Panc1 (cell line): Measurements from ENCODE around the gene PPM1D. TPM values are rescaled to one million over a fixed set of nuclear protein-coding genes. Genes with fewer than 3 reads are reported as not detected.
"Not testable (repeated sequence)": the region's sequence is repeated elsewhere in the genome, so short reads cannot be mapped to it uniquely, and the experiment has no call there.

Experiments used
- ATAC-seq: fragments of 200-7000 bp; cut with Tn5 transposase; 2 replicates; pipeline ENCODE4 v1.9.1; 2020; ENCODE audit warnings: mild to moderate bottlenecking, moderate library complexity
- BruUV-seq: library from RNA; stranded (reverse); fragments of 400-500 nt; replicated peaks from 2 replicates; lab custom pipeline; 2021; lab: Mats Ljungman, UMichigan
- CTCF ChIA-PET: fragments of 300-600 bp; sonication (Branson Sonifier 250); formaldehyde crosslinking; loops from one replicate; lab custom pipeline; 2022; ENCODE audit warnings: antibody characterized with exemption; lab: Charles Lee
- POLR2A ChIA-PET: fragments of 300-600 bp; sonication (Branson Sonifier 250); formaldehyde crosslinking; loops from one replicate; lab custom pipeline; 2022; ENCODE audit warnings: antibody characterized with exemption; lab: Charles Lee
- DNase-seq: peaks from one replicate; pipeline ENCODE4 v3.0.0-alpha.2; 2010; ENCODE audit warnings: low read depth, low spot score
- H3K27ac ChIP-seq: 2 replicates; pipeline ENCODE4 v1.5.1; 2011; ENCODE audit warnings: mild to moderate bottlenecking, low read length, inconsistent platforms
- H3K27me3 ChIP-seq: fragments of 200-500 bp; sonication (Bioruptor generic); 2 replicates; pipeline ENCODE4 v1.6.0; 2014; ENCODE audit warnings: low read length, inconsistent platforms; ENCODE audit not compliant: control insufficient read depth, insufficient read depth
- H3K36me3 ChIP-seq: fragments of 200-500 bp; sonication (Bioruptor generic); 2 replicates; pipeline ENCODE4 v1.5.1; 2014; ENCODE audit warnings: inconsistent platforms, mild to moderate bottlenecking, low read length, moderate library complexity; ENCODE audit not compliant: control insufficient read depth, insufficient read depth
- H3K4me1 ChIP-seq: 2 replicates; pipeline ENCODE4 v1.5.1; 2011; ENCODE audit warnings: inconsistent platforms, mild to moderate bottlenecking, low read length, moderate library complexity; ENCODE audit not compliant: control insufficient read depth, insufficient read depth
- H3K4me3 ChIP-seq, 2 experiments: 2 replicates each; pipeline ENCODE4 v1.5.1; 2011 to 2012; ENCODE audit warnings: low read depth in 2 of 2, low read length in 2 of 2, mild to moderate bottlenecking in 2 of 2, inconsistent platforms in 1 of 2, moderate library complexity in 1 of 2
- H3K9me3 ChIP-seq: fragments of 200-500 bp; sonication (Bioruptor generic); 2 replicates; pipeline ENCODE4 v1.5.1; 2014; ENCODE audit warnings: low read depth, mild to moderate bottlenecking, inconsistent platforms, low read length, moderate library complexity; ENCODE audit not compliant: control insufficient read depth, insufficient read depth
- CTCF ChIP-seq: fragments of 450-650 bp; IDR thresholded peaks from 2 replicates; pipeline ENCODE4 v1.5.1; 2017; ENCODE audit warnings: mild to moderate bottlenecking
- POLR2AphosphoS5 ChIP-seq: IDR thresholded peaks from 2 replicates; pipeline ENCODE4 v1.6.1; 2012; ENCODE audit warnings: mild to moderate bottlenecking, low read depth, low read length, moderate library complexity
- REST ChIP-seq, 2 experiments: IDR thresholded peaks; 2 replicates each; pipeline ENCODE4 v1.6.1; 2011 to 2012; ENCODE audit warnings: low read depth in 2 of 2, control low read depth in 1 of 2, low read length in 1 of 2, mild to moderate bottlenecking in 1 of 2, moderate library complexity in 1 of 2; ENCODE audit not compliant: insufficient read depth in 1 of 2
- SIN3A ChIP-seq: IDR thresholded peaks from 2 replicates; pipeline ENCODE4 v1.6.1; 2012; ENCODE audit warnings: low read depth, mild to moderate bottlenecking, low read length, moderate library complexity, borderline replicate concordance; ENCODE audit not compliant: insufficient read depth
- TCF7L2 ChIP-seq: IDR thresholded peaks from 2 replicates; pipeline ENCODE4 v1.6.1; 2011; ENCODE audit warnings: mild to moderate bottlenecking, low read depth, low read length, inconsistent platforms
- in situ Hi-C: cut with HindIII; loops from 2 replicates; pipeline ENCODE4 v1.10.0; 2016; ENCODE audit warnings: low sequenced_read_pairs, low pct_unique_long_range_greater_than_20kb
- intact Hi-C: fragments of 100-400 bp; cut with micrococcal nuclease; formaldehyde crosslinking; loops from one replicate; pipeline ENCODE4 v1.10.0; 2022; ENCODE audit not compliant: unreplicated experiment
- total RNA-seq: library from RNA; stranded (reverse); gene quantifications from one replicate; pipeline ENCODE4 v1.2.1, GENCODE V29; 2021; ENCODE audit not compliant: unreplicated experiment

The PPM1D gene
- total RNA-seq, 1 experiment from 2014 or later: 7.4 TPM

- in situ Hi-C loops, H3K9me3 ChIP-seq, ATAC-seq, H3K4me1 ChIP-seq, BruUV-seq, H3K27ac ChIP-seq, H3K4me3 ChIP-seq, DNase-seq, H3K27me3 ChIP-seq, POLR2A ChIA-PET, intact Hi-C loops, H3K36me3 ChIP-seq: not testable (repeated sequence)
- CTCF ChIA-PET: interaction anchor here (0.6 kb wide), 1 partner anchor 11 kb away, joined by 4 read pairs; no protein-coding TSS in a partner anchor
These were observed 13.8 kb downstream of the PPM1D start for GRCh38 chr17:60613796-60614195.

GRCh38 chr17:60614247-60614646 lies 14.3 kb downstream of the PPM1D start:
- H3K27ac ChIP-seq, DNase-seq, in situ Hi-C loops, H3K27me3 ChIP-seq, H3K4me1 ChIP-seq, H3K4me3 ChIP-seq, H3K36me3 ChIP-seq, H3K9me3 ChIP-seq, BruUV-seq, ATAC-seq, intact Hi-C loops, POLR2A ChIA-PET: not testable (repeated sequence)
- CTCF ChIA-PET: interaction anchor here (0.6 kb wide), 1 partner anchor 12 kb away, joined by 4 read pairs; no protein-coding TSS in a partner anchor

GRCh38 chr17:60615108-60615507 lies 15.1 kb downstream of the PPM1D start:
- no TSS peak for BruUV-seq
- H3K9me3 ChIP-seq: no peaks in the 10 kb centered on the region; the same call in 1 of the 2 replicates
- DNase-seq (no peak), ATAC-seq (no peak)
- no peaks in the 10 kb centered on the region for H3K36me3 ChIP-seq
- intact Hi-C loops: no loop called here
- in situ Hi-C loops: no loop called here
- POLR2A ChIA-PET: no interaction called here
- no peaks in the 10 kb centered on the region for H3K27me3 ChIP-seq
- H3K4me1 ChIP-seq: 0 out of 2 replicates have a peak, but pooled peaks cover 4% of the 10 kb centered on the region
- CTCF ChIA-PET: no interaction called here
- no peak for TF ChIP-seq POLR2AphosphoS5
- H3K27ac ChIP-seq: no peak overlapping the region
- H3K4me3 ChIP-seq: no peak overlapping the region

- intact Hi-C loops: no loop called here
- TF ChIP-seq POLR2AphosphoS5 (no peak), TCF7L2 (no peak), CTCF (no peak), REST (IDR thresholded peaks at IDR 0.05; ENCODE audit: insufficient read depth in 1 of 2, low read depth in 2 of 2, low read length in 1 of 2) (no peak), SIN3A (no peak)
- ATAC-seq (no peak), DNase-seq (no peak)
- ChIA-PET POLR2A (no interaction called here), CTCF (interaction anchor here (0.6 kb wide), 1 partner anchor 430 kb away, joined by 3 read pairs; no protein-coding TSS in a partner anchor)
- H3K36me3 ChIP-seq: no peaks in the 10 kb centered on the region
- no TSS peak for BruUV-seq
- no peaks in the 10 kb centered on the region for H3K27me3 ChIP-seq
- no peak overlapping the region for H3K27ac ChIP-seq
- 0 out of 2 replicates have a peak, but pooled peaks cover 4% of the 10 kb centered on the region for H3K4me1 ChIP-seq
- H3K9me3 ChIP-seq: no peaks in the 10 kb centered on the region; the same call in 1 of the 2 replicates
- no peak overlapping the region for H3K4me3 ChIP-seq
- in situ Hi-C loops: no loop called here
These were observed 15.8 kb downstream of the PPM1D start for GRCh38 chr17:60615840-60616239.
